Measurements from ENCODE around the gene GASK1B.

Gene GASK1B

GRCh38 chr4:158182736-158183135 is 9.9 kb upstream of the GASK1B start:
- no peak for DNase-seq

DNA sequence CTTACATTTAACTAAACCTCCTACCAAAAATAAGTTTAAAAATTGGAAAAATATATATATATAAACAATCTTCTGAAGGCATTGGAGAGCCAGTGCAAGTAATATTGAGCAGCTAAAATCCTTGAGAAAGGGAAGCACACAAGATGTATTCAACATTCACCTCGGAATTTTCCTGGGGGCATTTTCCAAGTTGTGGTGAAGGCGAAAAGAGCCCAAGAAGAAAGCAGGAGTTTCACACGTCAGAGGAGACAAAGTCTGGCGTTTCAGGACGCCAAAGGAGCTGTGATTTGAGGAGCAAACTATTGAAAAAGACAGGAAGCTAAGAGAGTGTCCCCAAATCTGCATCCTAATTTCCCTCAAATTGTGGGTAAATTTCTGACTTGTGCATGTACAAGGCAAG is 9.1 kb upstream of the GASK1B start:
- no peak for DNase-seq

- no peak for DNase-seq
Observed at GRCh38 chr4:158179465-158179864, 6.6 kb upstream of the GASK1B start.

GRCh38 chr4:158176776-158177175 is 4.0 kb upstream of the GASK1B start:
- no peak for DNase-seq

DNA sequence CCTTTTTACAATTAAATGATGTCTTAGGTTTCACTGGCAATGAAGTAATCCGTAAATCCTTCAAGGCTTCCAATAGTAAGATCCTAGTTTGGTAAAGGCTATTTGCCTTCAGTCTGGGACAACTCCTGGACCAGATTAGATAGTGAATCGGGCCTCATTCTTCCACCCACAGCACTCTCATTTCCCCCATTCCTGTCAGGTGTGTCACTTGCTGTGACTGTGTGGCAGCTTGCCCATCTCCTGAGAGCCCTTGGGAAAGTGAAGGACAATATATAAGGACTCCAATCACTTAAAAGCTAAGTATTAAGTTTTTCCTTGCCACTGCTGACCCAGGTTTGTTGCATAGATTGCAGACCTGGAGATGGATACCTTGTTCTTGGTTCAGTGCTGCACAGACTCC is 3.3 kb upstream of the GASK1B start:
- no peak for DNase-seq

GRCh38 chr4:158170691-158171561 is 1.9 kb downstream of the GASK1B start:
- DNase-seq: peak; percentile 1

DNA sequence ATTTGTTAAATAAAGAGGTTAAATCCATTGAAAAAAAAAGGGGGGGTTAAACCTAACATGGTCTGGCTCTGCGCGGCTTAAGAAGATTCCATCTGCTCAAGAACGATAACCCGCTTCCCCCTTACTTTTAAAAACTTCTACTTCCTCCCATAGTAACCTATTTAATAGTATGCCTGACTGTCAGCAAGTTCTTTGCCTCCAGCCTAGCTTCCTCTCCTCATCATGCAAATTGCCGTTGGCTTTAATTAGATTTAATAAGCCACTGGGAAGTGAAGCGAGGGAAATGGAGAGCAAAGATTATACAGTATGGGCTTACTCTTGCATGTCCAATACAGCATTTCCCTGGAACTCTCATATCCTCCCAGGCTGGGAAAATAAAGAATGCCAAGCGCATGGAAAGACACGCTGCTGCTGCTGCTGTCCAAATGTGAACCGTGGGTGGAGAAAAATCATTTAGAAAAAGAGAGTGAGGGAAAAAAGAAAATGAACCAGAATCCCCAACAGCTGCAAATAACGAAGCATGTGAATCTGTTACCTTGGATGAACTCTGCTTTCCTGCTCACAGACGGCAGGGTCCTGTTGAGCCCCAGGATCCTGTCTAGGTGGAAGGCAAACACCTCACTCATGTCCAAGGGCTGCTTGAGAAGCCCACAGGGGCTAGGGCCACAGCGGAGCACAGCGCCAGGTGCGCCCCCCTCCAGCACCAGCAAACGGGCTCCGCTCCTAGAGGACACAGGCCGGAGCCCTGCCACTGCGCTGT is 2.7 kb downstream of the GASK1B start:
- DNase-seq: no peak

DNA sequence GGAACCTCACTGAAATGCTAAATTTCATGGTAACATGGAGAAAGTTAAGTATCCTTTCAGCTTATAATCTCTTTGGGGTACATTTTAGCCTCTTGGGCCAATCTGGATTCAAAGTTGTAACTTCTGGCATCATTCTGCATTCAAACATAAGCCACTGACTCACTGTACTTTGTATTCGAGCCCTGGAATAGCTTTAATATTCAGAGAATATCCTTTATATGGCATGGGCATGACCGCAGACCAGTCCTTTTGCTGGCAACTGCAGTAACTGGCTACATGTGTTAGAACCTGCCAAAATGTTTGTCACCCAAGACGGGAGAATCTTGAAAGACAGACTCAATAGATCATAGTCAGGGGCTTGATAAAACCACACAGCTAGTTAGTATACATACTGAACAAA is 3.3 kb downstream of the GASK1B start:
- no peak for DNase-seq

GRCh38 chr4:158168606-158169005 is 4.2 kb downstream of the GASK1B start:
- no peak for DNase-seq

GRCh38 chr4:158166701-158167100 is 6.1 kb downstream of the GASK1B start:
- no peak for DNase-seq

GRCh38 chr4:158164768-158165213 is 8.0 kb downstream of the GASK1B start:
- no peak for DNase-seq

GRCh38 chr4:158163941-158164767 is 8.7 kb downstream of the GASK1B start:
- DNase-seq: no peak

DNA sequence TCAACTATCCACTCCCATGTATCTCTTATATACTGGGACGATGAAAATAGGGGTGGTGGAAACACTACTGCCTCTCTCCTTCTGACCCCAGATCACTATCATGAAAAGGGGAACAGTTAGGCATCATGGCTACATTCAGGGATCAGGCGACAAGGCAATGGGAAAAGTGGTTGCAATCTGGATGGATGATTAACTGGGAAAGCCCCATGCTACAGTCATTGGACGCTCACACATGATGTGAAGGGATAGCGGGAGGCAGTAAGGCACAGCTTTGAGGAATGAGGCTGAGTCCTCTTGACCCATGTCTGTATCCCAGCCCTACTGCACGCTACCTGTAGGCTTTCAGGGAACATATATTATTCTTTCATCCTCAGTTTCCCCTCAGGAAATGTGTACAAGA is 10.2 kb downstream of the GASK1B start:
- DNase-seq: no peak

DNA sequence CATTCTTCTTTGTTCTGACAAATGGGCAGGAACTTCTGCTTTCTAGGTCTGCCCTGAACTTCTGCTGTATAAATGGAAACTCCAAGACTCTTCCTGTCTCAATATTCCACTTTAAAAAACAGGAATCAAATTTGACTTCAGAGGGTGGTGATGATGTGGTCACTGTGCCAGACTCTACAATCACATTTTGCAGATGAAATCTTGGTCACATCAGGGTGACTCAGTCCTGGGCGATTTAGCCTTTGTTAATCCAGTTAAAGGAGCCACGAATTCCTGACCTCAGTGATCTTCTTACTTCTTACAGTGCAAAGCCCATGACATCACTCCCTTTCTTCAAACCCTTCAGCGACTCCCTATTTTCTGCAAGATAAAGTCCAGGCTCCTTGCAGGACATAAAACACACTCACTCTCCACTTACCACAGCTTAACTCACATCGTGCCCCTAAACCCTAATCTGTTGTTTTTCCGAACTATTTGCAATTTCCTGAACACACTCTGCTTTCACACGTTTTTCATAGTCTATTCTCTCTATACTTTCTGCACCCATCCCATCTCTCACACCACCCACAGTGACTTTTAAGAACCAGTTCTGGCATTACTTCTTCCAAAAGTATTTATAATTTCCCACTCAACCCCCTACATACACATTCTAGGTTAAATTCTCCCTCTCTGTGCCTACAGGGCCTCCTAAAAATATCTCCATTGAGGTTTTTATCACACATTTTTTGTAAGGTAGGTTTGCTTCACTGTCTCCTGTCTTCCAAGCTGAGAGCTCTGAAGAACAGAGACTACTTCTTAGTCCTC is 11.1 kb downstream of the GASK1B start:
- DNase-seq: no peak

- DNase-seq: no peak
Observed at GRCh38 chr4:158159718-158160094, 13.1 kb downstream of the GASK1B start.

DNA sequence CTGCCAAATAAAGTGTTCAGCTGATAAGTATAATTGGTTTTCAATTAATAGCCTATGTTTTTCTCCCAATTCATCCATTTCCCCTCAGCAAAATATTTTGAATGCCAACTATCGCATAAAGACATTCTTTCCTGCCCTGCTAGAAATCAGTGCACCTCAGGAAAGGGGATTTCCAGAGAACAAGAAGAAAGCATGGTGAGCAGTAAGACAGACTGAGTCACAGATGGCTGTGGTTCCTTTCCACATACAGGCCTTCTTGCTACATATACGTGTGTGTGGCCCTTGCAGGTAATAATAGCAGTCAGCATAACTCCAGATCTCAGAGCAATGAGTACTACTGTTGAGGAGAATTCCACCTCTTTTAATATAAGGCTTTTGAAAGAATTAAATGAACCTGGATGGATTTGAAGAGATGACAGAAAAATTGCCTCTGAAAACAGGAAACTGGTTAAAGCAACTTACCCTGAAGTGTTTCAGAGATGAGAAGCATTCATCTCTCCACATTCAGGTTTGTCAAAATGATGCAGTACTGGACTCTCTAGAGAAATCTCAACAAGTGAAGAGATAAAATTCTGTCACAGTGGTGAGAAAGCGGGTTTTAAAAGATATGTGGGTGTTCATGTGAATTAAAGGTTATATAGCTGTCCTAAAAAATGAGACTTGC is 13.6 kb downstream of the GASK1B start:
- DNase-seq: no peak

GRCh38 chr4:158157412-158157811 is 15.4 kb downstream of the GASK1B start:
- no peak for DNase-seq

DNA sequence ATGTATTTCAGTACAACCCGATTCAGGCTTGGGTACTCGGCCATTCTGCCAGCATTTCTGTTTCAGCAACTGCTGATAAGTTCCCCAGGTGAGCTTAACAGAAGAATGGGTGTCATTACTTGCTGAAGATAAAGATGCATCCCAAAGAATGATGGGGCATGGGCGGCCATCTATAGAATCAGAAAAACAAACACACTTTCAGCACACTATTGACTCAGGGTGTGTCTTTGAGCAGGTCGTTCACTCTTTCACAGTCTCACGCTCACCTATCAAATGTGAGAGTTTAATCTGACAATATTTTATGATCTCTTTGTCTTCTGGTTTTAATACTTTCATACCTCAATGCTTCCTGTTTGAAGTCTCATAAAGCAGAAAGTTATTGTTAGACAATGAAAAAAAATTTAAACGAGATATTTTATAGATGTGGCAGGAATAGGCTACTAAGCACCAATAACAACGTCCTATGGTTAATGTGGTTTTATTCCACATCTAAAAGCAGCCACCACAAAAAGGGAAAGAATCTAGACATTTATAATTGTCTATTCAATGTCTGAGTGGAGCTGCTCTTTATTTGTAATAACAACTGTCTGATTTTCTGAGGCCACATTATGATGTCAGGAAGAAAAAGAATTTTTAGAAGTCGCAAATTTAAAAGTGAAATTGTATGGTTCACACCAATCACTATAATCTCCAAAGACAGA is 17.0 kb downstream of the GASK1B start:
- DNase-seq: no peak

DNA sequence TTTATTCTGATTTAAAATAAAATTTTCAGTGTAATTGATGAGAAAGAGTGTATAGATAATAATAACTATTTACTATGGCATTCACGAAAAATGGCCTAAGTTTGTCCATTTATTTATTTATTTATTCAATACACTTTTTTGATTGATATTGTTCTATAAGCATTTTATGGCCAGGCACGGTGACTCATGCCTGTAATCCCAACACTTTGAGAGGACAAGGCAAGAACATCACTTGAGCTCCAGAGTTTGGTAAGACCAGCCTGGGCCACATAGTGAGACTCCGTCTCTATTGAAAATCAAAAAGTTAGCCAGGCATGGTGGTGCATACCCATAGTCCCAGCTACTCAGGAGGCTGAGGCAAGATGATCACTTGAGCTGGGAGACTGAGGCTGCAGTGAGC is 25.7 kb downstream of the GASK1B start:
- no peak for DNase-seq

- no peak for DNase-seq
Observed at GRCh38 chr4:158146736-158147135, 26.1 kb downstream of the GASK1B start.

- no peak for DNase-seq
Observed at GRCh38 chr4:158139086-158139485, 33.7 kb downstream of the GASK1B start.
